ENCODE results near the gene ST7L. TPM values are rescaled to one million over a fixed set of nuclear protein-coding genes. Genes with fewer than 3 reads are reported as not detected.

ST7L gene
- total and polyA plus RNA-seq, 2 experiments from 2014 or later = 9.2 to 14.2 TPM

DNA sequence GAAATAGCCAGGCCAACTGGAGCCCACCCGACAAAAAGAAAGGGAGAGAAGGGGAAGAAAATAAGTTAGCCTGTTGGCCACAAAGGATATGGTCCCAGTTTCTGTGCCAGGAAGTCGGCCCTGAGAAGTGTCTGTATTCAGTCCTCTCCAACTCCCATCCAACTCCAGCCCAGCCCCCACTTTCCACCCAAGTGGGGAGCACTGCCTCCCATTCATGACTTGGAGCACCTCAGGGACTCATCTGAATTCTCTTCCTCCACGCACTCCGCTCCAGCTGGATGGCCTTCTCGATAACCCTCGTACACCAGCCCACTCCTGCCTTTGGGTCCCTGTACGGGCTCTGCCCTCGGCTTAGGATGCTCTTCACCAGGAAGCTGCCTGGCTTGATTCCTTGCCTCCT lies 112.2 kb downstream of the ST7L start:
- no peak for DNase-seq (ENCODE audit: low spot score)
- H2AFZ ChIP-seq = no peak overlapping the region
- no peaks in the 10 kb centered on the region for H3K36me3 ChIP-seq (replicated peaks; ENCODE audit: insufficient read depth, low read depth)
- H3K4me1 ChIP-seq (ENCODE audit: insufficient read depth) = peaks cover 49% of the 10 kb centered on the region
- no peak overlapping the region for H3K4me2 ChIP-seq
- TF ChIP-seq EZH2phosphoT487 (IDR thresholded peaks at IDR 0.05; ENCODE audit: low read depth, severe bottlenecking, unreplicated experiment) (no peak), EZH2 (IDR thresholded peaks at IDR 0.05; ENCODE audit: borderline replicate concordance) (no peak), CTCF (IDR thresholded peaks at IDR 0.05; ENCODE audit: poor library complexity) (no peak)
- peaks cover 65% of the 10 kb centered on the region for H3K27me3 ChIP-seq
- H4K20me1 ChIP-seq (ENCODE audit: insufficient read depth, poor library complexity, severe bottlenecking) = no peaks in the 10 kb centered on the region
- no peak overlapping the region for H3K27ac ChIP-seq
- WGBS (ENCODE audit: low lambda C conversion rate, missing lambda C conversion rate) = 93% methylated on average over 8 of the region's 8 CpGs
- no peaks in the 10 kb centered on the region for H3K9me3 ChIP-seq (ENCODE audit: low read depth)
- no peak overlapping the region for H3K4me3 ChIP-seq
- no peaks in the 10 kb centered on the region for H3K79me2 ChIP-seq
- no peaks in the 10 kb centered on the region for H3K9me2 ChIP-seq (replicated peaks; ENCODE audit: insufficient read depth)

DNA sequence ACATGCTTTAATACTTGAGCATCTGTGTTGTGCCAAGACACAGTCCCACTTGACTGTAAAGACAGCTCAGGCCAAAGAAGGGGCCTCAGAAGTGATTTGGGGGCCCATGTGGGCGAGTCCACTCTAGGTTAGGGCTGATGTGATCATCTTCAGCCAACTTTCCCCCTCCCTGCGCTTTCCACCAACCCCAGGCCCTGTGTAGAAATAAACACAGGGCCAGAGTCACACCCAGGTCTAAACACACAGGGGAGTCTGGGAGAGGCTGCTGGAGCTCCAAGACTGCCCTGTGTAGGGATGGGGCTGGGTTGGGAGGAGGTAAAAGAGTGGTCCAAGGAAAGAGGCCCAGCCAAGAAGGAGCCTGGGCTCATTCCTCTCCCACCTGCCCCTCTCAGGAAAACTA lies 112.6 kb downstream of the ST7L start:
- 93% methylated on average over 2 of the region's 2 CpGs for WGBS (ENCODE audit: low lambda C conversion rate, missing lambda C conversion rate)
- H3K27me3 ChIP-seq = peaks cover 61% of the 10 kb centered on the region

DNA sequence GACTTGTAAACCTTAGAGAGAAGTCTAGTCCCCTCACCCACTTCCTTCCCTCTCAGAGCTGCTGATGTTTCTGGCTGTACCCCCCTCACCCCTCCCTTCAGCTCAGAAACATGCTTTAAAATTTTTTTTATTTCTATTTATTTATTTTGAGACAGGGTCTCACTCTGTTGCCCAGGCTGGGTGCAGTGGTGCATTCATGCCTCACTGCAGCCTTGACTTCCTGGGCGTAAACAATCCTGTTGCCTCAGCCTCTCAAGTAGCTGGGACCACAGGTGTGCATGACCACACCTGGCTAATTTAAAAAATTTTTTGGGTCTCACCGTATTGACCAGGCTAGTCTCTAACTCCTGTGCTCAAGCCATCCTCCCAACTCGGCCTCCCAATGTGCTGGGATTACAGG lies 113.1 kb downstream of the ST7L start:
- H3K4me3 ChIP-seq = no peak overlapping the region
- no peak overlapping the region for H2AFZ ChIP-seq
- H3K4me2 ChIP-seq = no peak overlapping the region
- peaks cover 49% of the 10 kb centered on the region for H3K4me1 ChIP-seq (ENCODE audit: insufficient read depth)
- 93% methylated on average over 3 of the region's 3 CpGs for WGBS (ENCODE audit: low lambda C conversion rate, missing lambda C conversion rate)
- H3K36me3 ChIP-seq (replicated peaks; ENCODE audit: insufficient read depth, low read depth) = no peaks in the 10 kb centered on the region
- H3K27me3 ChIP-seq = peaks cover 57% of the 10 kb centered on the region
- H3K27ac ChIP-seq = no peak overlapping the region
- H4K20me1 ChIP-seq (ENCODE audit: insufficient read depth, poor library complexity, severe bottlenecking) = no peaks in the 10 kb centered on the region
- no peaks in the 10 kb centered on the region for H3K9me2 ChIP-seq (replicated peaks; ENCODE audit: insufficient read depth)
- TF ChIP-seq EZH2phosphoT487 (IDR thresholded peaks at IDR 0.05; ENCODE audit: low read depth, severe bottlenecking, unreplicated experiment) = no peak
- no peak for TF ChIP-seq EZH2 (IDR thresholded peaks at IDR 0.05; ENCODE audit: borderline replicate concordance)
- no peak for TF ChIP-seq CTCF (IDR thresholded peaks at IDR 0.05; ENCODE audit: poor library complexity)
- no peaks in the 10 kb centered on the region for H3K9me3 ChIP-seq (ENCODE audit: low read depth)
- H3K79me2 ChIP-seq = no peaks in the 10 kb centered on the region
- DNase-seq (ENCODE audit: low spot score) = no peak

More for the DNA sequence above, 112.6 kb downstream of the ST7L start:
- Histone ChIP-seq H3K9me3 (ENCODE audit: low read depth) (no peaks in the 10 kb centered on the region), H4K20me1 (ENCODE audit: insufficient read depth, poor library complexity, severe bottlenecking) (no peaks in the 10 kb centered on the region), H2AFZ (no peak overlapping the region), H3K4me2 (no peak overlapping the region), H3K4me1 (ENCODE audit: insufficient read depth) (peaks cover 49% of the 10 kb centered on the region), H3K27ac (no peak overlapping the region), H3K36me3 (replicated peaks; ENCODE audit: insufficient read depth, low read depth) (no peaks in the 10 kb centered on the region), H3K79me2 (no peaks in the 10 kb centered on the region), H3K4me3 (no peak overlapping the region), H3K9me2 (replicated peaks; ENCODE audit: insufficient read depth) (no peaks in the 10 kb centered on the region)
- TF ChIP-seq EZH2phosphoT487 (IDR thresholded peaks at IDR 0.05; ENCODE audit: low read depth, severe bottlenecking, unreplicated experiment) (no peak), EZH2 (IDR thresholded peaks at IDR 0.05; ENCODE audit: borderline replicate concordance) (no peak), CTCF (IDR thresholded peaks at IDR 0.05; ENCODE audit: poor library complexity) (no peak)
- no peak for DNase-seq (ENCODE audit: low spot score)

- no peaks in the 10 kb centered on the region for H3K79me2 ChIP-seq
- H2AFZ ChIP-seq = no peak overlapping the region
- H3K9me3 ChIP-seq (ENCODE audit: low read depth) = no peaks in the 10 kb centered on the region
- no peaks in the 10 kb centered on the region for H3K36me3 ChIP-seq (replicated peaks; ENCODE audit: insufficient read depth, low read depth)
- no peak for DNase-seq (ENCODE audit: low spot score)
- peaks cover 49% of the 10 kb centered on the region for H3K4me1 ChIP-seq (ENCODE audit: insufficient read depth)
- no peak overlapping the region for H3K4me2 ChIP-seq
- H4K20me1 ChIP-seq (ENCODE audit: insufficient read depth, poor library complexity, severe bottlenecking) = no peaks in the 10 kb centered on the region
- peaks cover 52% of the 10 kb centered on the region for H3K27me3 ChIP-seq
- TF ChIP-seq EZH2 (IDR thresholded peaks at IDR 0.05; ENCODE audit: borderline replicate concordance) = no peak
- WGBS (ENCODE audit: low lambda C conversion rate, missing lambda C conversion rate) = 94% methylated on average over 1 of the region's 1 CpG
- H3K27ac ChIP-seq = peak overlapping the region; percentile 22
- no peak overlapping the region for H3K4me3 ChIP-seq
- no peaks in the 10 kb centered on the region for H3K9me2 ChIP-seq (replicated peaks; ENCODE audit: insufficient read depth)
Measured at GRCh38 chr1:112505400-112505785, 113.5 kb downstream of the ST7L start.
